ENCODE results near the gene SH3GL1.

Gene SH3GL1

GRCh38 chr19:4431808-4432674 is 31.7 kb upstream of the SH3GL1 start:
- peak; percentile 82 to 96 for DNase-seq

- DNase-seq, result peak in 1 of 2 donors; percentile 42
These were observed 30.9 kb upstream of the SH3GL1 start for GRCh38 chr19:4431296-4431695.

DNA sequence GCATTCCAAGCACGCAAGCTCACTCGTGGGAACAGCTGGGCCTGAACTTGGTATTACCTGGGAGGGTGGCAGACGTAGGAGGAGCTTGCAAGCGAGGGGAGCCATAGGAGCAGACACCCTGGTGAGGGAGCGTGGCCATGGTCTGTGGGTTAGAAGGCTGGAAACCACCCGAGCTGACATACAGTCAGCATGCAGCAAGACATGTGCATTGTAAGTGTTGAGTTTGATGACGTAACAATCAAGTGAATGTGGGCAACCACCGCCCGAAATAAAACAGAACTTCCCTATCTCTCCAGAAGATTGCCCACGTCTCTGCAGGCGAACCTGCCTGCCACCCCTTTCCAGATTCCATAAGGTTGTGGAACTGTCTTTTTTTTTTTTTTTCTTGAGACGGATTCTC is 30.4 kb upstream of the SH3GL1 start:
- peak; percentile 91 to 97 for DNase-seq

DNA sequence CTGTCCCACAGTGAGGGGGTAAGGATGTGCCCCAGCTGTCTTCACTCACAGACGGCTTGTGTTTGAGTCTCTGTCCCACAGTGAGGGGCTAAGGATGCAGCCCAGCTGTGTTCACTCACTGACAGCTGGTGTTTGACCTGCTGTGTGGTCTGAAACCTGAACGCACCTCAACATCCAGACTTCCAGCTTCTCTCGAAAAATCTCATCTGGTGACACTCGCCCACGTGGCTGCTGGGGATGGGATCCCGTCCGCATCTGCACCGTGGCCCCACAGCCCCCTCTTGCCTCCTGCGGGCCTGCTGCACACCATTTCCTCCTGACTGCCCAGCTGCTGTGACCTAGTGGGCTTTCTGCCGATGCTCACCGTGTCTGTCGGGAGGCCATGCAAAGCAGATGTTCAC is 29.4 kb upstream of the SH3GL1 start:
- no peak for DNase-seq

GRCh38 chr19:4429256-4429655 is 28.9 kb upstream of the SH3GL1 start:
- peak; percentile 20 to 60 for DNase-seq

- no peak for DNase-seq
These were observed 28.1 kb upstream of the SH3GL1 start for GRCh38 chr19:4428326-4428975.

DNA sequence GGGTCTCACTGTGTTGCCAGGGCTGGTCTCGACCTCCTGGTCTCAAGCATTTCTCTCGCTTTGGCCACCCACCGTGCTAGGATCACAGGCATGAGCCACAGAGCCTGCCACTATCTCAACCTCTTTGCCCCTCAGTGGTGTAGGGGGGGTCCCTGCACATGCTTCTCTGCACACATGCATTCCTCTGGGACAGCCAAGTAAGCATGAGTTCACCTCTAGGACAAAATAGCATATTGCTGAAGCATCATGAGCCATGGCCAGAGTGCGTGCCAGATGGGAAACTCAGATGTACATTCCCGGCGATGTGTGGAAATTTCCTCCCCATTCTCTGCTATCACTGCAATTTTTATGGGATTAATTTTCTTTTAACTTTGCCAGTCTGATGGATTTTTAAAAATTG is 25.2 kb upstream of the SH3GL1 start:
- no peak for DNase-seq

- DNase-seq, result peak in 1 of 2 donors; percentile 61
These were observed 23.2 kb upstream of the SH3GL1 start for GRCh38 chr19:4423416-4424126.

DNA sequence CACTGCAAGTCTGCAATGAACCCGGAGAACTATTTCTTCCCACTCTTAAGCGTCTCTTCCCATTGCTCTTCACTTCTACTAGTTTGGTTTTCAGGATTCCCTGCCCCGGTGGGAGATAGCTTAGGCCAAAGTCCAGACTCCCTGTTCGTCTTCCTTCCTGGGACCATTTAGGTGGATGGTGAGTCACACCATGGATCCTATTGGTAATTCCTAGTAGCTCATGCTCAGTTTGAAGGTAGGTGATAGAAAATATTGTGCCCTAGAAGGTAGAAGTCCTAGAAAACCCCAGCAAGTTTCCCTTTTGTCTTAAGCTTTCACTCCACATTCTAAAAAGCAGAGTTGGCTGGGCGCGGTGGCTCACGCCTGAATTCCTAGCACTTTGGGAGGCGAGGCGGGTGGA is 15.9 kb upstream of the SH3GL1 start:
- DNase-seq, result no peak

GRCh38 chr19:4415352-4415751 is 15.0 kb upstream of the SH3GL1 start:
- no peak for DNase-seq

GRCh38 chr19:4414800-4415321 is 14.5 kb upstream of the SH3GL1 start:
- no peak for DNase-seq

- no peak for DNase-seq
These were observed 13.9 kb upstream of the SH3GL1 start for GRCh38 chr19:4414144-4414799.

- DNase-seq, result no peak
These were observed 13.2 kb upstream of the SH3GL1 start for GRCh38 chr19:4413588-4413987.

DNA sequence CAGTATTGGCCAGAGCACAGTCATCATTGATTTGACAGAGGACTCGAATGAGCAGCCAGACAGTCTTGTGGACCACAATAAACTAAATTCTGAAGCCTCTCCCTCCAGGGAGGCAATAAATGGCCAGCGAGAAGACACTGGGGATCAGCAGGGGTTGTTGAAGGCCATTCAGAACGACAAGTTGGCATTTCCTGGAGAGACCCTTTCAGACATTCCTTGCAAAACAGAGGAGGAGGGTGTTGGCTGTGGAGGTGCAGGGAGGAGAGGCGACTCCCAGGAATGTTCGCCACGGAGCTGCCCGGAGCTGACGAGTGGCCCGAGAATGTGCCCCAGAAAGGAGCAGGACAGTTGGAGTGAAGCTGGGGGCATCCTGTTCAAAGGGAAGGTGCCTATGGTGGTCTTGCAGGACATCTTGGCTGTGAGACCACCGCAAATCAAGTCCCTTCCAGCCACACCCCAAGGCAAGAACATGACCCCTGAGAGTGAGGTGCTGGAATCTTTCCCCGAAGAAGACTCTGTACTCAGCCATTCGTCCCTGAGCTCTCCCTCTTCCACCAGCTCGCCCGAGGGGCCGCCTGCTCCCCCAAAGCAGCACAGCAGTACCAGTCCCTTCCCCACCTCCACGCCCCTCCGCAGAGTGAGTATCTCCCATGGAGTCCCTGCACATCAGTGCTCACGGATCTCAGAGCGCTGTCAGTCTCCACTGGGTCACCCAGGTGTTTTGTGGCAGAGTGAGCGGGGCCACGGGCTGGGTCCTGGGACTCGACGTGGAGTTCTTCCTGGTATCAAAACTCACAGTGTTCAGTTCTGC is 9.0 kb upstream of the SH3GL1 start:
- DNase-seq, result no peak

DNA sequence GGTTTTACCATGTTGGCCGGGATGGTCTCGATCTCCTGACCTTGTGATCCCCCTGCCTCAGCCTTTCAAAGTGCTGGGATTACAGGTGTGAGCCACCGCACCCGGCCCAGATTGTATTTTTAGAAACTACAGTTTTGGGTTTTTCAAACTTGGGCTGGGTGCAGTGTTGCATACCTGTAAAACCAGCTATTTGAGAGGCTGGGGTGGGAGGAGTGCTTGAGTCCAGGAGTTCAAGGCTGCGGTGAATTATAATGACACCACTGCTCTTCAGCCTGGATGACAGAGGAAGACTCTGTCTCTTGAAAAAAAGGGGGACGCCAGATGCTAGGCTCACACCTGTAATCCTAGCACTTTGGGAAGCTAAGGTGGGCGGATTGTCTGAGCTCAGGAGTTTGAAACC is 6.3 kb upstream of the SH3GL1 start:
- DNase-seq, result no peak

DNA sequence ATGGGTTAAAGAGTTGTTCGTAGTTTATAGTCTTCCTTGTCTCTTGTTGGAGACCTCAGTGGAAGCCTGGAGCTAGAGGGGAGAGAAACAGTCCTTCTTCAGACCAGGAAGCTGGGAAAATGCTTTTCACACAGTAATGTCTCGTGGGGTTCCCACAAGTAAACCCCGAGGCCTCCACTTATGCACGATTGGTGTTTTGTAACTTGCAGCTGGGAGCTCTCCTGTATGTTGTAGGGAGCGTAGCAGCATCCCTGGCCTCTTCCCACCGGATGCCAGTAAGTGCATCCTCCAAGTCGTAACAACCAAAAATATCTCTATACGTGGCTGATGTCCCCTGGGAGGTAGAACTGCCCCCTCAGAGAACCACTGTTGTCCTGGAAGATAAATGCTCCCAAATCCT is 5.6 kb upstream of the SH3GL1 start:
- no peak for DNase-seq

DNA sequence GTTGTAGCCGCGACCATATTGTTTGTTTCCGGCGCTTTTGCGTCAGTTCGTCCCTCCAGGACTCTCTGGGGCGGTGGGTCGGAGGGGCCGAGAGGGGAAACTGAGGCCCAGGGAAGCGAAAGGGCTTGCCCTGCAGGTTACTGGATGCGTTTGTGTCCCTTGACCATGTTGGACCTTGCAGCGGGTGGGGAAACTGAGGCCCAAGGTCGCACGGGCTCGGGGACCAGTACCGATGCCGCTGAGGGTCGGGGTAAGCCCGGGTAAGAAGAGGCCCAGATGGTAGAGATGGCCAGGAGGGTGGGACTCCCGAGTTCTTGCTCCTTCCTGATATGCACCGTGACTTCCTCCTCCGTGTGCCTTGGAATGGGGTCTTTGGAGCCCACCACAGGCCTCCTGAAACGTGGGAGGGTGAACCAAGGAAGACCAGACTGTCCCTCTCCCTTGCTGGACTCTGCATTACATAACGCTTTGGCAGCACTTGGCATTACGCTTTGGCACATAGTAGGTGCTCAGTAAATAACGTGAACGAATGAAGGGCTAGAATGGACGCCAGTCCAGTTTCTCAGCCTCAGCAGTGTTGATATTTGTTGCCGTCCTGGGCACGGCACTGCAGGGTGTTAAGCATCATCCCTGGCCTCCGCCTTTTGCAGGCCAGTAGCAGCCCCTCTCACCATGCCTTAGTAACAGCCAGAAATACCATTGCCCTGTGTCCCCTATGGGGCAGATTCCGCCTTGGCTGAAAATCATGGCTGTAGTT is 2.8 kb upstream of the SH3GL1 start:
- DNase-seq, result no peak

DNA sequence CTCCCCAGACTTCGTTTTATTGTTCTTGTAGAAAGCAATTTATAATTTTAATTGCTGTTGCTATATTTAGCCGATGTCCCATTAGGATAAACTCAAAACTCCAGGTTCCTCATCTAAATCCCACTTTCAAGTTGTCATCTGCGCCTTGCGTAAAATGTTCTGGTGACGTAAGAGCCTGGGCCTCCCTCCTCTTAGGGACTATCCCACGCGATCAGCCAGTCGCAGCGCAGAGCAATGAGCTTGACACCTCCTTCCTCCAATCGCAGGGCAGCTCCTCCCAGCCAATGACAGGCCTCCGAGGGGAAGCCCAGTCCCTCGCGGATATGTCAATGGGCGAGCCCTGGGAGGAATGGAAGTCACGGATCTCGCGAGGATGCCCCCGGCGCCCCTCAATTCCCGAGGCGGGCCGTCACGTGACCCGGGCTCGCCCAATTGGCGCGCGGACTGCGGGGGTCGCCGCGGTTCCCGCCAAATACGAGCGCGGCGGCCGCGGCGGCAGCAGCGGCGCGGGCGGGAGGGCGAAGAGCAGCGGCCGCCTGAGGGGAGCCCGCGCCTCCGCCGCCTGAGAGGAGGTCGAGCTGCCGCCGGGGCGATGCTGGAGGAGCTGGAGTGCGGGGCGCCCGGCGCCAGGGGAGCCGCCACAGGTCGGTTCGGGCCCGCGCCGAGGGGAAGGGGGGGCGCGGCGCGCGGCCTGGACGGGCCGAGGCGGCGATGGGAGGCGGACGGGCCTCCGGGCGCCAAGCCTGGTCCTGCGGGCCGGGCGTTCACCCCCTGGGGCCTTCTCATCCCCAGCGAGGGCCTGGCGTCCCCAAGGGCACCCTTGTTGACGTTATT is 2.0 kb upstream of the SH3GL1 start, which contains the start of gene CHAF1A:
Gene CHAF1A (plus strand): TSS at position 470 of the 834 bp plus-strand sequence. CDS start 123 bp downstream, at position 593.
- peak; percentile 99 to 100 for DNase-seq

GRCh38 chr19:4401769-4402170 is 1.4 kb upstream of the SH3GL1 start:
- no peak for DNase-seq

DNA sequence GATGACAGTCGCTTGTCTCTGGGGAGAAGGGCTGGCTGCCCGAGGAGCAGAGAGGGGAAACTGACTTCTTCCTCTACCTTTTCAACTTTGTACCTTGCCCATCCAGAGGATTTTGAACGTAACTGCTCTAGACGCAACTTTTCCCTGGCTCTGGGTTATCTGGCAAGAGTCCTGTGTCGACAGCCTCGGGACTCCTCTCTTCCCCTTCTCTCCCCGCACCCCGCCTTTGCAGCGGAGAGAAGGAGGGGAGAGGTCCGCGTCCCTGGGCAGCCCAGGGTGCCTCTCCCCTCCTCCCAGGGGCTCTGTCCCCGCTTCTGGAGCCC is 574 bp downstream of the SH3GL1 start:
- DNase-seq, result peak in 1 of 2 donors; percentile 40
